Lower leg skin (tissue), 3 donors: Measurements from ENCODE around the gene USP13.

Experiments
- POLR2A ChIP-seq, 2 donors: fragments of 450-650 bp; IDR thresholded peaks; one replicate each; pipeline ENCODE4 v1.6.1; 2016 to 2017; ENCODE audit warnings: antibody characterized with exemption in 2 of 2, mild to moderate bottlenecking in 1 of 2, moderate library complexity in 1 of 2
- TF ChIP-seq, protein P1 (sequence below), 3 donors: fragments of 450-650 bp; IDR thresholded peaks; one replicate each; pipeline ENCODE4 v1.5.1; 2016; ENCODE audit warnings: antibody characterized with exemption in 3 of 3, mild to moderate bottlenecking in 3 of 3, moderate library complexity in 2 of 3

DNA sequence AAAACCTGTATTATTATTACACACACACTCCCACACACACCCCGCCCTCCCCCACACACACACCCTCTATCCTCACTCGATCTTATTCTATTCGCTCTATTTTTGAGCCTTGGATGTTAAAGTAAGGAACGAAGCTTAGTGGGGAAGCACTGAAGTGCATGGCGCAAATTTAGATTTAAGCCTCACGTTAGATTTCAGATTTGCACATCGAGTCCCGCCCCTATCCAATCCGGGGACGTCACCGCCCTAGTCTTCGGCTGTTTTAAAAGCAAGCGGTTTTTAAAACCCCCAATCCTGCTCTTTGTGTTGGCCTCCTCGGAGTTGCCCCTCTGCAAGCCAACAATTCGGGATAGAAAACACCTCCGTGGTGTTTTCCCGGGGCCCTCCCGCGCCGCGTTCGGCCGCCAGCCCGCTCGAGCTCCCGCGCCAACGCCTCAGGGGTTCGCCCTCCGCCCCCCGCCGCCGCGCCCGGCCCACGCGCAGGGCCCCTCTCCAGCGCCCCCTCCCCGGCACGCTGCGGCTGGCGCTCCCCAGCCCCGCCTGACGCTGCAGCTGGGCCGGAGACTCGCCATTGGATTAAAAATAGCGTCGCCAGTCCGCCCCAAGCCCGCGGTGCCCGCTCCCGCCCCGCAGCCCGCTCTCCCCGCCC, at the start of gene USP13:
- TF ChIP-seq, protein P1, sequence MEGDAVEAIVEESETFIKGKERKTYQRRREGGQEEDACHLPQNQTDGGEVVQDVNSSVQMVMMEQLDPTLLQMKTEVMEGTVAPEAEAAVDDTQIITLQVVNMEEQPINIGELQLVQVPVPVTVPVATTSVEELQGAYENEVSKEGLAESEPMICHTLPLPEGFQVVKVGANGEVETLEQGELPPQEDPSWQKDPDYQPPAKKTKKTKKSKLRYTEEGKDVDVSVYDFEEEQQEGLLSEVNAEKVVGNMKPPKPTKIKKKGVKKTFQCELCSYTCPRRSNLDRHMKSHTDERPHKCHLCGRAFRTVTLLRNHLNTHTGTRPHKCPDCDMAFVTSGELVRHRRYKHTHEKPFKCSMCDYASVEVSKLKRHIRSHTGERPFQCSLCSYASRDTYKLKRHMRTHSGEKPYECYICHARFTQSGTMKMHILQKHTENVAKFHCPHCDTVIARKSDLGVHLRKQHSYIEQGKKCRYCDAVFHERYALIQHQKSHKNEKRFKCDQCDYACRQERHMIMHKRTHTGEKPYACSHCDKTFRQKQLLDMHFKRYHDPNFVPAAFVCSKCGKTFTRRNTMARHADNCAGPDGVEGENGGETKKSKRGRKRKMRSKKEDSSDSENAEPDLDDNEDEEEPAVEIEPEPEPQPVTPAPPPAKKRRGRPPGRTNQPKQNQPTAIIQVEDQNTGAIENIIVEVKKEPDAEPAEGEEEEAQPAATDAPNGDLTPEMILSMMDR (IDR thresholded peaks at IDR 0.05): no peak
- TF ChIP-seq POLR2A (IDR thresholded peaks at IDR 0.05): no peak
